ENCODE data around the gene EEPD1. TPM values are rescaled to one million over a fixed set of nuclear protein-coding genes. Genes with fewer than 3 reads are reported as not detected.

Gene EEPD1
- total and polyA plus RNA-seq, 2 donors (not counting 3 experiments of a cell fraction or from before 2014, with no cell fraction given): 0.40 to 0.42 TPM

GRCh38 chr7:36244429-36244828, 91.4 kb downstream of the EEPD1 start:
- Histone ChIP-seq H2AFZ (ENCODE audit: low read depth, low read length) (no peak overlapping the region), H3K27me3 (ENCODE audit: control insufficient read depth in 2 of 2, insufficient read depth in 2 of 2, low read length in 2 of 2) (no peaks in the 10 kb centered on the region), H3K4me1 (ENCODE audit: control insufficient read depth, extremely low read depth, insufficient read depth, low read length) (no peaks in the 10 kb centered on the region), H3K9me3 (replicated peaks; ENCODE audit: control insufficient read depth, insufficient read depth, low read length) (no peaks in the 10 kb centered on the region), H3K79me2 (ENCODE audit: control insufficient read depth, insufficient read depth, low read length) (no peaks in the 10 kb centered on the region), H3K9ac (replicated peaks; ENCODE audit: extremely low read depth, insufficient read depth, low read length) (no peak overlapping the region), H3K4me2 (ENCODE audit: insufficient read depth, low read length) (no peak overlapping the region), H3K27ac (ENCODE audit: insufficient read depth, low read depth, low read length) (no peak overlapping the region), H3K4me3 (replicated peaks in 1 of 3; ENCODE audit: insufficient read depth in 1 of 3, low read depth in 1 of 3, low read length in 3 of 3) (no peak overlapping the region), H4K20me1 (replicated peaks; ENCODE audit: control insufficient read depth, extremely low read depth, insufficient read depth, low read length) (no peaks in the 10 kb centered on the region), H3K36me3 (ENCODE audit: control insufficient read depth in 2 of 2, extremely low read depth in 1 of 2, insufficient read depth in 2 of 2, low read length in 2 of 2) (no peaks in the 10 kb centered on the region), H3K9me1 (replicated peaks; ENCODE audit: control insufficient read depth, extremely low read depth, insufficient read depth, low read length) (no peaks in the 10 kb centered on the region)
- DNase-seq (ENCODE audit: low read depth, low spot score) (no peak), FAIRE-seq (no peak)
- ChIA-PET POLR2A (no interaction called here), CTCF (interaction anchor here (1.2 kb wide), 1 partner anchor 268 kb away, joined by 3 read pairs; no protein-coding TSS in a partner anchor)
- no peak for TF ChIP-seq FOS (IDR thresholded peaks at IDR 0.05; ENCODE audit: borderline replicate concordance, insufficient read depth, low read length)
- no peak for TF ChIP-seq MAX (IDR thresholded peaks at IDR 0.05; ENCODE audit: insufficient read depth, insufficient read length)
- no peak for TF ChIP-seq EZH2 (IDR thresholded peaks at IDR 0.05; ENCODE audit: borderline replicate concordance, low read depth, low read length, severe bottlenecking)
- TF ChIP-seq POLR2AphosphoS5 (IDR thresholded peaks at IDR 0.05; ENCODE audit: insufficient read depth, low read depth, low read length): no peak
- TF ChIP-seq GATA2 (IDR thresholded peaks at IDR 0.05; ENCODE audit: insufficient read depth, insufficient read length, low read depth, low read length): no peak
- no peak for TF ChIP-seq MYC (IDR thresholded peaks at IDR 0.05; ENCODE audit: low read depth, low read length)
- no peak for TF ChIP-seq CTCF (IDR thresholded peaks at IDR 0.05; ENCODE audit: extremely low read depth in 1 of 2, insufficient read depth in 1 of 2, low read depth in 1 of 2, low read length in 2 of 2)
- TF ChIP-seq JUN (IDR thresholded peaks at IDR 0.05; ENCODE audit: borderline replicate concordance, insufficient read depth, insufficient read length, low read depth): no peak
- no peak for TF ChIP-seq POLR2A (IDR thresholded peaks at IDR 0.05; ENCODE audit: low read depth, low read length)
- intact Hi-C loops (cut with micrococcal nuclease) (no loop called here), dilution Hi-C loops (cut with MboI; ENCODE audit: extremely low pct_ligation_motif_present, low sequenced_read_pairs) (no loop called here)
- BruUV-seq (replicated peaks): no TSS peak
